Testis (tissue), 2 donors: Measurements from ENCODE around the gene HNF4A.

Experiments used
- CTCF ChIP-seq, 3 experiments: fragments of 450-650 bp in 2 of 3; fragments of 200-600 bp in 1 of 3; sonication (generic) in 1 of 3; IDR thresholded peaks; one replicate each; pipeline ENCODE4 v1.5.1; 2016 to 2019; ENCODE audit warnings: antibody characterized with exemption in 3 of 3, mild to moderate bottlenecking in 2 of 3, moderate library complexity in 1 of 3
- POLR2A ChIP-seq: fragments of 450-650 bp; IDR thresholded peaks from one replicate; pipeline ENCODE4 v1.6.1; 2017; ENCODE audit warnings: antibody characterized with exemption, mild to moderate bottlenecking, moderate library complexity

- TF ChIP-seq CTCF (IDR thresholded peaks at IDR 0.05) (no peak), POLR2A (no peak)
Observed at GRCh38 chr20:44426879-44427790, 71.6 kb downstream of the HNF4A start.
